ENCODE results near the gene SEMA4F.

SEMA4F gene

GRCh38 chr2:74670263-74670662 is 16.2 kb downstream of the SEMA4F start:
- no peak for DNase-seq

DNA sequence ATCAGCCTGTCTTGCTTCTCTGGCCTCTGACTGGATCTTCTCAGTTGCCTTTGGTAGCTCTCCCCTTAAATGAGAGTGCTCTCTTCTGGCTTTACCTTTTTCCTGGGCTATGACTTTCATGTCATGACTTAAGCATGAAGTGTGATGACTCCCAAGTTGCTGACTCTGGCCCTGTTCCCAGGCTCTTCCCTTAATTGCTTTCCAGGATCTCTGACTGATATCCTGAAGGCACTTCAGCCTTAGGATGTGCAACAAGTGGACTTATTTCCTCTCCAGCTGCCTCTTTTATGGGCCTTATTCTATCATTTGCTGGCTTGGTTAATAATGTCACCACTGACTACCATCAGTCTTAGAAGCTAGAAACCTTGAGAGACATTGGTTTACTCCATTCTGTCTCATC is 17.4 kb downstream of the SEMA4F start:
- DNase-seq, result no peak

DNA sequence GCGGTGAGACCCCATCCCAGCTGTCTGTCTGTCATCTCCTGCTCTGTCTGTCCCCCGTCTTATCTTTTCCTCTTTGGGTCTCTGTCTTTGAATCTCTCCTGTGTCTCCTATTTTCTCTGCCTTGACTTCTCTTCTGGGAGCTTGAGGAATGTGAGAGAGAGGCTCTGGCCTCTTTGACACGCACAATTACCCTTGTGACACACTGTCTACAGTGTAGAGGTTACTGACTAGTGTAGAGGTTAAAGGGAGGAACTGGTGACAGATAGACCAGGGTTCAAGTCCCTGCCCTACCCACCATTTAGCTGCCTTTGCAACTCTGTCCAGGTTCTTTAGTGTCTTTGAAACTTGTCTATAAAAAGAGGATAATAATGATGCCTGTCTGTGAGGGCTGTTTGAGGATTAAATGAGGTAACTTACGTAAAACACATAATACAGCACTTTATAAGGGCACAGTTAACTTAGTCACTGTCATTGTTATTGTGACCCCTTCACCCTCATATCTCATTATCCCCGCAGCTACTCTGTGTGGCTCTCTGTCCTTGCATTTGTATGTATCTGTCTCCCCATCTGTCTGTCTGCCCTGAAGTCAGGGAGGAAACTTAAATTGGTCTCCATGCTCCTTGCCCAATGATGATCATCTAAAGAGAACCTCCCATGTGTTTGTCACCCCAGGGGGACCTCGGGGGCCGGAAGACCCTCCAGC is 19.9 kb downstream of the SEMA4F start:
- DNase-seq, result no peak

DNA sequence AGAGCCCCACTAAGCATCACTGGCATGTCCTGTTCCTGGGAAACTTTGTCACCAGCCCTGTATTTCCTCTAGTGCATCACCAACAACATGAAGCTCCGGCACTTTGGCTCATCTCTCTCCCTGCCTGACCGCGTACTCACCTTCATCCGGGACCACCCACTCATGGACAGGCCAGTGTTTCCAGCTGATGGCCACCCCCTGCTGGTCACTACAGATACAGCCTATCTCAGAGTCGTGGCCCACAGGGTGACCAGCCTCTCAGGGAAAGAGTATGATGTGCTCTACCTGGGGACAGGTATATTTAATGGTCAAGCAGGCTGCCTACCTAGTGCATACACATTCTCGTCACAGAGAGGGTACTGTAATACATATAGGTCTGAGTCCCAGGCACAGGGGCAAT is 21.0 kb downstream of the SEMA4F start:
- no peak for DNase-seq

DNA sequence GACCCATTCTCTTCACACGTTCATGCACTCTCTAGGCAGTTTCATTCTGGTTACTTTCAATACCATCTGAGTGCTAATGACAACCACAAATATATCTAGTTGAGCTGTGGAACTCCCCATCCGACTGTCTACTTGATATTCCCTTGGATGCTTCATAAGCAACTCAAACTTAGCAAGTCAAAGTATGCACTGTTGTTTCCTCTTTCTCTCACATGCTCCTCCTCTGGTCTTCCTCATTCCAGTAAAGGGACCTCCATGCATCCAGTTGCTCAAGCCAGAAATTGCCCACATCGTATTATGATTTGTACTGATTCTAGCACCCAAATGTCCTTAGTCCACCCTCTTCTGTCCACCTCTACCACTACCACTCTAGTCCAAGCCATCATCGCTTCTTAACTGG is 22.3 kb downstream of the SEMA4F start:
- DNase-seq, result no peak

DNA sequence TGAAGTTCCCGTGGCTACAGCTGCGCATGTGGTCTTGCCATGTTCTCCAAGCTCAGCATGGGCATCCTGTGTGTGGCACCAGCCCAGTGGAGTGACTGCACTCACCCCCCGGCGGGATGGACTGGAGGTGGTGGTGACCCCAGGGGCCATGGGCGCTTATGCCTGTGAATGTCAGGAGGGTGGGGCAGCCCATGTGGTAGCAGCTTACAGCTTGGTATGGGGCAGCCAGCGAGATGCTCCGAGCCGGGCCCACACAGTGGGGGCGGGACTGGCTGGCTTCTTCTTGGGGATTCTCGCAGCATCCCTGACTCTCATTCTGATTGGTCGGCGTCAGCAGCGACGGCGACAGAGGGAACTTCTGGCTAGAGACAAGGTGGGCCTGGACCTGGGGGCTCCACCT is 25.6 kb downstream of the SEMA4F start:
- DNase-seq, result no peak

- DNase-seq, result no peak
Observed at GRCh38 chr2:74682501-74682900, 28.5 kb downstream of the SEMA4F start.

DNA sequence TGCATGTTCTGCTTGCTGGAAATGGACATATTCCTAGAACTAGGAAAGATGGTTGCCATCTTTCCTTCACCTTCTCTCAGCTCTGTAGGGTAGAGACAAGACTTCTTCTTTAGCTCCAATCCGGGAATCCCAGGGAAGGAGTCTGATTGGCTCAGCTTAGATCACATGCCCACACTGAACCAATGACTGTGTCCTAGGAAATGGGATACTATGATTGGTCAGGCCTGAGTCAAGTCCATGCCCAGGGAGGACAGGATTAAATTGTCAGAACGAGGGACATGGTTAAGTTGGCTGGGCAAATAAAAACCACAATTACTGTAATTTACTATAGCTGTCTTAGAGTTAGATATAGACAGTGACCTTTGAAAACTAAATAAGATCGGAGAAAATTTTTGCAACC is 31.4 kb downstream of the SEMA4F start:
- no peak for DNase-seq

DNA sequence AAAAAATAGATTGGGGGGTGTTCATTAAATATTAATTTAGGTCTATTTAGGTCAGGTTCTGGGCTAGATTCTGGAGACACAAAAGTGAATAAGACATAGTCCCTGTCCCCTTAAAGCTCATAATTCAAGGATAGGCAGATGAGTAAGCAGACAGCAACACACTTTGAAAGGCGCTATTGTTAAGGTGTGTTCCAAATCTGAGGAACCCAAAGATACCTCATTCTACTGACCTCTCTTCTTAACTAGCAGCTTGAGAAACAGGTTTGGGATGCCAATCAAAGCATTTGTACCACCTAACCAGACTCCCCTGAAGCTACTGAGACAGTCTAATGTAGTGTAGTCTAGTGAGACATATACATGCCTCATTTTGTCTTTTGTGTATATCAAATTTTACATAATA is 34.8 kb downstream of the SEMA4F start:
- DNase-seq, result no peak

DNA sequence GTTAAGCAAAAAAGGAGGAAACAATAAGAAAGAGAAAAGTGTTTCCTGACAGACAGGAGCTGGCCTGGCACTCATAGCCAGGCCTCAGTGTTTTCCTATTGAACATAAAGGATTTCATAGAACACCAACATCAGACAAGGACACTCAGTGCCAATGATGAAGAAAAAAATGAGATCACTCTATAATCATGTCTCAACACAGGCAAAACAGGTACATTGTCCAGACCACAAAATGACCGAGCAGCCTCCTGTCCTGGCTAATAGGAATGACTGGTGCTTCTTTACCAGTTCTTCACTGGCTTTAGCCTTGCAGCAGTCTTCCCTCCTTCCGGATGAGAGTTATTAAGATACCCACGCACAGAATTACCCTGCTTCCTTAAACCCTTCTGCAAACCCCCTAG is 35.6 kb downstream of the SEMA4F start:
- no peak for DNase-seq

GRCh38 chr2:74690571-74690970 is 36.5 kb downstream of the SEMA4F start:
- DNase-seq, result peak; percentile 44

GRCh38 chr2:74691929-74692328 is 37.9 kb downstream of the SEMA4F start:
- no peak for DNase-seq

GRCh38 chr2:74693213-74693612 is 39.2 kb downstream of the SEMA4F start:
- no peak for DNase-seq

- no peak for DNase-seq
Observed at GRCh38 chr2:74693668-74694067, 39.6 kb downstream of the SEMA4F start.

DNA sequence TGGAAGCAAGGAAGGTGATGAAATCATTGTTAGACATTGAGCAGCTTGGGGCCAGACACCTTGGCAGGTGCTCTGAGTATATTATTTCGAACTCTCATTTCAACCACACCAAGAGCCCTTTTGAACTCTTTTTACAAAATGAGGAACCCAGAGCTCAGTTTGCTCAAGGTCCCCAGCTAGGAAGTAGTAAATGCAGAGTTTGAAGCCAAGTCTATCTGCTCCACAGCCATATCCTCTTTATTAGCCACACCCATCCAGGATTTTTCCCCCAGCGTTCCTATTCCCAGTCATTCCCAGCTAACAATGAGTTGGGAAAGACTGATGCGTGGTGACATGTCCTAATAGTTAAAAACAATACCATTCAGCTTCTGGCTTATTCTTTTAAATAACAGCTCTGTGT is 40.2 kb downstream of the SEMA4F start:
- no peak for DNase-seq

DNA sequence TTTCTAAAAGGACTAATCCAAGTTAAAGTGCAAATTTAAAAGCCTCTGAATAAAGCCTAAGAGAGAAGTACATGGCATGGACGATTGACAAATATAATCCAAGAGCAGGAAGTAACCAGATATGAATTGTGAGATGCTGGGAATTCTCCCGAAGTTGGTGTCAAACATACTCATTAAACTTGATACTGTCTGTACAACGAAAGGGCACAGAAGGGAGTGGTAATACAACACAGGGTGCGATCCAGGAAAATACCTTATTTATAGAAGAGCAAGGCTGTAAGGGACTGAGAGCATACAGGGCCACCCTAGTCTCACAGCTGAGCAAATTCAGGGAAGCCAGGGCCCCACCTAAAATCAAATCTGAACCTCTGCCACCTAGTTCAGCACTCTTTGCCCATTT is 41.6 kb downstream of the SEMA4F start:
- no peak for DNase-seq

- DNase-seq, result no peak
Observed at GRCh38 chr2:74696829-74697228, 42.8 kb downstream of the SEMA4F start.

DNA sequence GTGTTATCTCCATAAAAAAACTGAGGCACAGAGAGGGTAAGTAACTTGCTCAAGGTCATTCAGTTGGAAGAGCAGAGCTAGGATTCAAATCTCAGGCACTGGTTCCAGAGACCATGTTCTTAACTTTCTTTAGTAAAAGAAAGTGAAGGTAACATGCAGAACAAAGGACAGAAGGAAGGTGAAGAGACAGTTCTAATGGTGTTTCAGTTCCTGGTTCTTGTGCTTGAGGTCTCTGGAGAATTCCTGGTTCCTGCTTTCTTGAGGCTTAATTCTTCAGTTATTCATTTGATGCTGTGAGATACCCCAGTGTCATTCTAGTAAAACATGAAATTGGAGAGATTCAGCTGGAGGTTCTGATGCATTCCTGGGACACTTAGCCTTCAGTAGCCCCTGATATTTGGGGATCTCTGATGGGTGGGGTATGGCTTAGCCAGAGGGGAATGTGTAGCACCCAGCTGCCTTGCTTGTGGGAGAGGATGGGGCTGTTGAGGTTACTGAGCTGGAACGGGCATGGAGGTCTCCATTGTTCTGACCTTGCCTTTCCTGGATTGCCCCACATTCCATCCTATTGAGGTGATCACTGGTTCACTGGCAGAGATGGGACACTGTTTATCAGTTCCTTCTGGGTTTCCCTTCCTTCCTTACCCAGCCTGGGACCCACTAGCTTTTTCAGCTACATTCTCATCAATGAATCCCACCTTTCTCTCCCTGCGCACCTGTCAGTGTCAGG is 46.8 kb downstream of the SEMA4F start:
- no peak for DNase-seq

GRCh38 chr2:74702001-74702715 is 48.1 kb downstream of the SEMA4F start:
- DNase-seq, result no peak

- no peak for DNase-seq
Observed at GRCh38 chr2:74703373-74703772, 49.3 kb downstream of the SEMA4F start.

GRCh38 chr2:74704216-74704615 is 50.2 kb downstream of the SEMA4F start:
- no peak for DNase-seq

DNA sequence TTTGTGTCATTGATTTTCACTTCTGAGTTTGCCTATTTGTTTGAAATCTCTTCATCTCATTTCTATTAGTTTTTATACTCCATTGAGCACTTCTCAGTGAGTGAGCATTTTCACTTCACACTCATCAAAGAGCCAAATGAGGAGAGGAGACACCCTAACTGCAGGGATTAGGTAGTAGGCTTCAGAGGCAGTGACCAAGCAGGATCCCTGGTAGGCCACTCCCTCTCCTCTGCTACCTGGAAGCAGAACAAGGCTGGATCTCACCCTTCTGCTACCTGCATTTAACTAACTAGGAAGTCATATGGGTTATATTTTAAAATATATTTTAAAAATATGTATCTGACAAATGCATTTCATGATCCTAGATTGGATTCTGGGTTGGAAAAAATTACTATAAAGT is 52.7 kb downstream of the SEMA4F start:
- DNase-seq, result no peak

DNA sequence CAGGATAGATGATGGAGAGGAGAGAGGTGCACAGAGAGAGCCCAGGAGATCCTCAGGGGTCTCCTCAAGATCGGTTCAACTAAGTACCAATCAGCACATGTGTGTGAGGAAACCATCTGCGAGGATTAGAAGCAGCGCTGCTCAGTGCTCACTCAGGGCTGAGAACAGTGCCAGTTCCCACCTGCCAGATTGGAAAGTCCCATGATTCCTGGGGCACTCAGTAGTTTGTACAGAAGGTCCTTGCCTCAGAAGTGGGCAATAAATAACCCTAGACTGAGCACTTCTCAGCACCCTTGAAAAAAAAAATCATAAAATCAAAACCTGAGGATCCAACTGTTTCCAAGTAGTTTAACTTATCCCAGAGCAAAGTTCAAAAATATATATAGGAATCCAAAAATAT is 53.8 kb downstream of the SEMA4F start:
- no peak for DNase-seq

- no peak for DNase-seq
Observed at GRCh38 chr2:74708296-74708695, 54.2 kb downstream of the SEMA4F start.

Data from NCI-H748 treated with DMSO at 0.1 percent for 48 hours (cell line).